Dendritic cell treated with granulocyte-macrophage colony-stimulating factor and Interleukin-4, amounts not matched to agents 40 ng/mL and 50 ng/mL, for 4 days (primary cell): ENCODE results near the gene PFDN6.
A peak's percentile ranks its signal among the peaks of the same experiment; 100 is the strongest.
"Not testable (repeated sequence)": the region's sequence is repeated elsewhere in the genome, so short reads cannot be mapped to it uniquely, and the experiment has no call there.

ENCODE experiments used
- H3K27ac Mint-ChIP-seq: one replicate; pipeline ENCODE4 v1.8.0; 2022; ENCODE audit warnings: mild to moderate bottlenecking, mixed read lengths
- H3K27me3 Mint-ChIP-seq: one replicate; pipeline ENCODE4 v1.8.0; 2022; ENCODE audit warnings: mild to moderate bottlenecking, mixed read lengths
- H3K36me3 Mint-ChIP-seq: one replicate; pipeline ENCODE4 v1.8.0; 2022; ENCODE audit warnings: low read depth, mixed read lengths
- H3K4me1 Mint-ChIP-seq: one replicate; pipeline ENCODE4 v1.8.0; 2022; ENCODE audit warnings: low read depth, mixed read lengths
- H3K4me3 Mint-ChIP-seq: one replicate; pipeline ENCODE4 v1.8.0; 2022; ENCODE audit warnings: mild to moderate bottlenecking, moderate library complexity, mixed read lengths
- H3K9me3 Mint-ChIP-seq: one replicate; pipeline ENCODE4 v1.8.0; 2022; ENCODE audit warnings: mixed read lengths
- intact Hi-C: fragments of 100-400 bp; cut with micrococcal nuclease; formaldehyde crosslinking; loops from one replicate; pipeline ENCODE4 v1.15.0; 2022

PFDN6 gene

DNA sequence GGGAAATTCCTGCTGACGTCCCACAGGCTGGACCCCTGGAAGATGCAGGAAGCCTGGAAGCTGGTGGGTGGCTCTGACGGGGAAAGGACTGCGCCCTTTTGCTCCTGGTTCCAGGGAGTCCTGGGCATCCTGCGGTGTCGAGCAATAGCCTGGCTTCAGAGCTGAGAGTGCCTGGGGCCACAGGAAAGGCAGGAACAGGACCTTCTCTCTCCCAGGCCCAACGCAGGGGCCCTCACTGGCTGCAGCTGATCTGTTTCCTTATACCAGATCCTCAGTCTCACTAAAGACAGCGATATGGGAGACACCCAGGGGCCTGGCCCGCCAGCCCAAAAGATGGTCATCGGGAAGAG, 11.0 kb upstream of the PFDN6 start:
- Mint-ChIP-seq H3K36me3 (peaks cover 100% of the 10 kb centered on the region), H3K4me3 (peak overlapping the region; percentile 95), H3K27me3 (no peaks in the 10 kb centered on the region), H3K27ac (peak overlapping the region; percentile 94), H3K9me3 (no peaks in the 10 kb centered on the region), H3K4me1 (peaks cover 86% of the 10 kb centered on the region)
- intact Hi-C loops = no loop called here

DNA sequence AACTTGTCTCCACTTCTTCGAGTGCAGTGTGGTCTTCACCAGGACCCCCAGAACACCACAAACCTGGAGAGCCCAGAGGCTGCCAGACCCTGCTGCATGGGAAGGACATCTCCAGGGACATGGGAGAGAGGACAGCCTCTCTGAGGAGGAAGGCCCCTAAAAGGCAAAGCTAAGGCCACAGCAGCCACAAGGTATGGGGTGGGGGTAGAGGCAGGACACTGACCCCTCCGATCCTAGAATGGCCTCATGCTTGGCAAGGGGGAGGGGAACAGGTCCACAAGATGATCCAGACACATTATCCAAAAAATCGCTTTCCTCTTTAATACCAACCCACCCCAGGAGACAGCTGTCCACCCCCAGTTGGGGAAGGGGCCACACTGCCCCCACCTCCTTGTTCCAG, 10.6 kb upstream of the PFDN6 start:
- Mint-ChIP-seq H3K9me3 (no peaks in the 10 kb centered on the region), H3K4me1 (peaks cover 82% of the 10 kb centered on the region), H3K36me3 (peaks cover 100% of the 10 kb centered on the region), H3K27me3 (no peaks in the 10 kb centered on the region), H3K4me3 (peak overlapping the region; percentile 95), H3K27ac (peak overlapping the region; percentile 94)
- intact Hi-C loops = no loop called here

- peaks cover 78% of the 10 kb centered on the region for H3K4me1 Mint-ChIP-seq
- peak overlapping the region; percentile 95 for H3K4me3 Mint-ChIP-seq
- no peaks in the 10 kb centered on the region for H3K9me3 Mint-ChIP-seq
- no peaks in the 10 kb centered on the region for H3K27me3 Mint-ChIP-seq
- H3K36me3 Mint-ChIP-seq = peaks cover 100% of the 10 kb centered on the region
- intact Hi-C loops = no loop called here
- peak overlapping the region; percentile 94 for H3K27ac Mint-ChIP-seq
Measured at GRCh38 chr6:33279257-33279695, 10.1 kb upstream of the PFDN6 start.

DNA sequence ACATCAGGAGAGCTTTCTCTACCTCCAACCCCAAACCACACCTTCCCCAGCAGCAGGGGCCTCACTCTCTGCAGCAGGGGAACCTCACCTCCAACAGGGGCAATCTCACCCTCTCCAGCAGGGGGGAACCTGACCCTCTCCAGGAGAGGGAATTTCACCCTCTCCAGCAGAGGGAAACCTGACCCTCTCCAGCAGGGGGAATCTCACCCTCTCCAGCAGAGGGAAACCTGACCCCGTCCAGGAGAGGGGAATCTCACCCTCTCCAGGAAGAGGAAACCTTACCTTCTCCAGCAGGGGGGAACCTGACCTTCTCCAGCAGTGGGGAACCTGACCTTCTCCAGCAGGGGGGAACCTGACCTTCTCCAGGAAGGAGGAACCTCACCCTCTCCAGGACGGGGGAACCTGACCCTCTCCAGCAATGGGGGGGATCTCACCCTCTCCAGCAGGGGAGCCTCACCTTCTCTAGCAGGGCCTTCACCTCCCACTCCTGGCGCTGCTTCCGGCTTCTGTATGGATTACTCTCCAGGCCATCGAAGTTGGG, 9.4 kb upstream of the PFDN6 start:
- intact Hi-C loops = no loop called here
- Mint-ChIP-seq H3K4me1 (peaks cover 70% of the 10 kb centered on the region), H3K27me3 (no peaks in the 10 kb centered on the region), H3K27ac (peak overlapping the region; percentile 94), H3K4me3 (peak overlapping the region; percentile 23), H3K9me3 (no peaks in the 10 kb centered on the region), H3K36me3 (peaks cover 97% of the 10 kb centered on the region)

- no peaks in the 10 kb centered on the region for H3K27me3 Mint-ChIP-seq
- H3K4me1 Mint-ChIP-seq = peaks cover 66% of the 10 kb centered on the region
- H3K36me3 Mint-ChIP-seq = peaks cover 97% of the 10 kb centered on the region
- no peak overlapping the region for H3K4me3 Mint-ChIP-seq
- no peaks in the 10 kb centered on the region for H3K9me3 Mint-ChIP-seq
- intact Hi-C loops = no loop called here
- peak overlapping the region; percentile 94 for H3K27ac Mint-ChIP-seq
Measured at GRCh38 chr6:33280539-33280938, 8.9 kb upstream of the PFDN6 start.

- H3K9me3 Mint-ChIP-seq, intact Hi-C loops, H3K27me3 Mint-ChIP-seq, H3K27ac Mint-ChIP-seq, H3K4me3 Mint-ChIP-seq: not testable (repeated sequence)
- peaks cover 55% of the 10 kb centered on the region for H3K4me1 Mint-ChIP-seq
- H3K36me3 Mint-ChIP-seq = peaks cover 92% of the 10 kb centered on the region
Measured at GRCh38 chr6:33285214-33285613, 4.2 kb upstream of the PFDN6 start.

DNA sequence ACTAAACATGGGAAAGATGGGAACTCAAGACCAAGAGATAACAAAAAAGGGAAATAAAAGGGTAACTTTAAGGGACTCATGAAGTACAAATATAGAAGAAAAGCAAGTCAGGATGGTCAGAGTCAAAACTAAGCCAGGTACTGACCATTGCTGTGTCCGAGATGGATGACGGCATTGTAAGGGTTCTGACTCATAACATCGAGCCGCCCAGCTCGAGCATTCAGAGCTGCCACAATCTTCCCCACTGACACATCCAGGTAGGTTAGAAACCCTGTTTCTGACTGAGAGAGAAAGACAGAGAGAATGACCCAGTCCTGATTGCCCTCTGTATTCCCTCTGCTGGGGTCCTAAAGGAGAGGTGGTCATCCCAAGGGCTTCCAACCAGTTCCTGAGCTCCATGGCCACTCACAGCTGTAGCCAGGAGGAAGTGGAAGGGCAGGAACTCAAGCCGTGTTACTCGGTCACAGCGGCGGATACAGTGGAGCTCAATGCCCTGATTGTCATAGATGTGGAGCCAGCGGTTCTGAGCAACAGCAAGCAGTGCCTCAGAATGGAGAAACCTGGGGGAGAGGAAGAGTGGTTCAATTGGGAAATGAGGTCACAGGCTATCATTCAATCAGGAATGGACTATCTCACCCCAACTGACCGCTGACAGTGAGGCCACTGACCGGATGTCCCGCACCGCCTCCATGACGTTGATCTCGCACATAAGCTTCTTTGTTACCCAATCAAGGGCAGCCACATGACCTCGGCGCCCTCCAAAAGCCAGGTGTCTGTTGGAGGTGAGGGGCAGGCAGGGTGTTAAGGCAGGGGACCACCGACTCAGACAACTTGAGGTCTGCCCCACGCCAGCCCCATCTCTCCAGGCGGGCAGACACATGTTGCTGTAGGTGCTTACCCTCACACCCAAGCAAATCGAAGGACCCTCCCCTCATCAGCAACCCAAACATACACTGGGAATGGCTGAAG, 2.2 kb upstream of the PFDN6 start:
- H3K36me3 Mint-ChIP-seq = peaks cover 92% of the 10 kb centered on the region
- H3K4me1 Mint-ChIP-seq = peaks cover 46% of the 10 kb centered on the region
- no peaks in the 10 kb centered on the region for H3K27me3 Mint-ChIP-seq
- no peaks in the 10 kb centered on the region for H3K9me3 Mint-ChIP-seq
- H3K27ac Mint-ChIP-seq = peak overlapping the region; percentile 35
- intact Hi-C loops = no loop called here
- H3K4me3 Mint-ChIP-seq = no peak overlapping the region

GRCh38 chr6:33288141-33288920, 1.1 kb upstream of the PFDN6 start:
- Mint-ChIP-seq H3K36me3 (peaks cover 92% of the 10 kb centered on the region), H3K9me3 (no peaks in the 10 kb centered on the region), H3K4me1 (peaks cover 48% of the 10 kb centered on the region), H3K27ac (peak overlapping the region; percentile 86), H3K27me3 (no peaks in the 10 kb centered on the region), H3K4me3 (peak overlapping the region; percentile 92)
- intact Hi-C loops = no loop called here

GRCh38 chr6:33289784-33290315, 449 bp downstream of the PFDN6 start:
- intact Hi-C loops = loop anchor here (1.0 kb wide), 2 partner anchors 9 to 19 kb away; partner anchors contain the start of gene VPS52
- no peaks in the 10 kb centered on the region for H3K27me3 Mint-ChIP-seq

DNA sequence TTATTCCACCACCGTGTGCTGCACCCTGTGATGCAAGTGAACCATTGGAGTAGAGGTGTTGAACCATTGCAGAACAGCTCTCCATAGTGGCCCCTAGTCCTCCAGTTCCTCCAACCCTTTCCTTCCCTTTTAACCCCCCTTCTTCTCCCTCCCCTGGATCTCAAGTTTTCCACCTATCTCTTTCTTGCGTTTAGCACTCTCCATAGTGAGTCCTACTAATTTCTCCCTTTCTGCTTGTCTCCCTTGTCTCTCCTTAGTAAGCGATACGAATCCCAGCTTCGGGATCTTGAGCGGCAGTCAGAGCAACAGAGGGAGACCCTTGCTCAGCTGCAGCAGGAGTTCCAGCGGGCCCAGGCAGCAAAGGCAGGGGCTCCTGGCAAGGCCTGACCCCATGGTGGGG, 1.1 kb downstream of the PFDN6 start:
- Mint-ChIP-seq H3K27me3 (no peaks in the 10 kb centered on the region), H3K4me1 (peaks cover 66% of the 10 kb centered on the region), H3K9me3 (no peaks in the 10 kb centered on the region), H3K27ac (peak overlapping the region; percentile 86), H3K36me3 (peaks cover 95% of the 10 kb centered on the region), H3K4me3 (peak overlapping the region; percentile 92)
- intact Hi-C loops = no loop called here

More at GRCh38 chr6:33289784-33290315, 449 bp downstream of the PFDN6 start:
- peaks cover 60% of the 10 kb centered on the region for H3K4me1 Mint-ChIP-seq
- no peaks in the 10 kb centered on the region for H3K9me3 Mint-ChIP-seq
- H3K4me3 Mint-ChIP-seq = peak overlapping the region; percentile 92
- H3K36me3 Mint-ChIP-seq = peaks cover 95% of the 10 kb centered on the region
- H3K27ac Mint-ChIP-seq = peak overlapping the region; percentile 86

GRCh38 chr6:33292996-33293682, 3.7 kb downstream of the PFDN6 start:
- intact Hi-C loops = no loop called here
- H3K9me3 Mint-ChIP-seq = no peaks in the 10 kb centered on the region
- peaks cover 95% of the 10 kb centered on the region for H3K36me3 Mint-ChIP-seq
- peaks cover 76% of the 10 kb centered on the region for H3K4me1 Mint-ChIP-seq
- H3K4me3 Mint-ChIP-seq = no peak overlapping the region
- H3K27ac Mint-ChIP-seq = no peak overlapping the region
- H3K27me3 Mint-ChIP-seq = no peaks in the 10 kb centered on the region

- Mint-ChIP-seq H3K27me3 (no peaks in the 10 kb centered on the region), H3K27ac (no peak overlapping the region), H3K9me3 (no peaks in the 10 kb centered on the region), H3K4me3 (no peak overlapping the region), H3K36me3 (peaks cover 97% of the 10 kb centered on the region), H3K4me1 (peaks cover 70% of the 10 kb centered on the region)
- intact Hi-C loops = no loop called here
Measured at GRCh38 chr6:33294086-33294823, 4.9 kb downstream of the PFDN6 start.
